ENCODE measurements around the gene RCOR2.

- no peak for TF ChIP-seq CTCF (IDR thresholded peaks at IDR 0.05; ENCODE audit: low read length)
- no peak for TF ChIP-seq EZH2 (optimal IDR thresholded peaks at IDR 0.05; ENCODE audit: low read depth, low read length)
Measured at GRCh38 chr11:63882555-63883242, 34.3 kb downstream of the RCOR2 start.
